ENCODE data around the gene ARMH1. TPM values are rescaled to one million over a fixed set of nuclear protein-coding genes. Genes with fewer than 3 reads are reported as not detected.
"Not testable (repeated sequence)": the region's sequence is repeated elsewhere in the genome, so short reads cannot be mapped to it uniquely, and the experiment has no call there.

The ARMH1 gene
- total and polyA plus RNA-seq, 2 experiments from 2014 or later = 3.1 to 6.3 TPM

DNA sequence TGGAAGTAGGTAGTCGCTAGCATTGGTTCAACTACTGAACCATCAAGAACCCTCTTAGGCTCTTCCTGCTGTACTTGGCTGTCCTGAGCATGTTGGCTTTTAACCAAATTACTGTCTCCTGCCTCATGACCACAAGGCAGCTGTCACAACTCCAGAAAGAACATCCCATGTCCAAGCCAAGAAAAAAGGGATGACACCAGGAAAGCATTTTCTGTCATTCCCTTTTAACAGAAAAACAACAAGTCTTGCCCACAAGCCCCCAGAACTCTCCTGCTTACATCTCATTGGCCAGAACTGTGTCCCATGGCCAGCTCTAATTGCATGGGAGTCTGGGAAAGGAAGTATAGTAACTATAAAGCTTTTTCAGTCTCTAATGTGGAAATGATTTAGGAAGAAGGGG is 58.9 kb downstream of the ARMH1 start:
- Histone ChIP-seq H3K4me1 (ENCODE audit: insufficient read depth) (no peaks in the 10 kb centered on the region), H3K79me2 (no peaks in the 10 kb centered on the region), H3K36me3 (replicated peaks; ENCODE audit: insufficient read depth, low read depth) (no peaks in the 10 kb centered on the region), H4K20me1 (ENCODE audit: insufficient read depth, poor library complexity, severe bottlenecking) (no peaks in the 10 kb centered on the region), H3K27ac (no peak overlapping the region), H3K27me3 (no peaks in the 10 kb centered on the region), H3K9me3 (ENCODE audit: low read depth) (no peaks in the 10 kb centered on the region), H3K4me3 (no peak overlapping the region), H3K4me2 (no peak overlapping the region), H3K9me2 (replicated peaks; ENCODE audit: insufficient read depth) (no peaks in the 10 kb centered on the region), H2AFZ (no peak overlapping the region)
- WGBS (ENCODE audit: low lambda C conversion rate, missing lambda C conversion rate) = 81% methylated on average over 1 of the region's 1 CpG
- no peak for DNase-seq (ENCODE audit: low spot score)
- TF ChIP-seq, protein P1, sequence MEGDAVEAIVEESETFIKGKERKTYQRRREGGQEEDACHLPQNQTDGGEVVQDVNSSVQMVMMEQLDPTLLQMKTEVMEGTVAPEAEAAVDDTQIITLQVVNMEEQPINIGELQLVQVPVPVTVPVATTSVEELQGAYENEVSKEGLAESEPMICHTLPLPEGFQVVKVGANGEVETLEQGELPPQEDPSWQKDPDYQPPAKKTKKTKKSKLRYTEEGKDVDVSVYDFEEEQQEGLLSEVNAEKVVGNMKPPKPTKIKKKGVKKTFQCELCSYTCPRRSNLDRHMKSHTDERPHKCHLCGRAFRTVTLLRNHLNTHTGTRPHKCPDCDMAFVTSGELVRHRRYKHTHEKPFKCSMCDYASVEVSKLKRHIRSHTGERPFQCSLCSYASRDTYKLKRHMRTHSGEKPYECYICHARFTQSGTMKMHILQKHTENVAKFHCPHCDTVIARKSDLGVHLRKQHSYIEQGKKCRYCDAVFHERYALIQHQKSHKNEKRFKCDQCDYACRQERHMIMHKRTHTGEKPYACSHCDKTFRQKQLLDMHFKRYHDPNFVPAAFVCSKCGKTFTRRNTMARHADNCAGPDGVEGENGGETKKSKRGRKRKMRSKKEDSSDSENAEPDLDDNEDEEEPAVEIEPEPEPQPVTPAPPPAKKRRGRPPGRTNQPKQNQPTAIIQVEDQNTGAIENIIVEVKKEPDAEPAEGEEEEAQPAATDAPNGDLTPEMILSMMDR (IDR thresholded peaks at IDR 0.05; ENCODE audit: poor library complexity) = no peak
- TF ChIP-seq EZH2phosphoT487 (IDR thresholded peaks at IDR 0.05; ENCODE audit: low read depth, severe bottlenecking, unreplicated experiment) = no peak
- no peak for TF ChIP-seq EZH2 (IDR thresholded peaks at IDR 0.05; ENCODE audit: borderline replicate concordance)

DNA sequence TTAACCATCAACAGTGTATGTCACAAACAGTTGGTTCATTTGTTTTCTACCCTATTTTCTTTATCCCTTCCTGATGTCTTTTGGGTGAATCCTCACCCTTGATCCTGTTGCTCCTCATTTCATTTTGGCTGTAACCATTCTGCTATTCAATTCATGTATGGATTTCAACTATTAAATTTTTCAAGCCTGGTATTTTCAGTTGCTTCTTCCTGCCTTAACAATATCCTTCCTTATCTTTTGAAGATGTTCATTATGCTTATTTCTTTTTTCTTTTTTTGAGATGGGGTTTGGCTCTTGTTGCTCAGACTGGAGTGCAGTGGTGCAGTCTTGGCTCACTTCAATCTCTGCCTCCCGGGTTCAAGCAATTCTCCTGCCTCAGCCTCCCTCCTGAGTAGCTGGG is 59.3 kb downstream of the ARMH1 start:
- Histone ChIP-seq H3K9me2 (replicated peaks; ENCODE audit: insufficient read depth) (no peaks in the 10 kb centered on the region), H3K9me3 (ENCODE audit: low read depth) (no peaks in the 10 kb centered on the region), H3K27me3 (no peaks in the 10 kb centered on the region), H4K20me1 (ENCODE audit: insufficient read depth, poor library complexity, severe bottlenecking) (no peaks in the 10 kb centered on the region), H3K4me2 (no peak overlapping the region), H2AFZ (no peak overlapping the region), H3K79me2 (no peaks in the 10 kb centered on the region), H3K4me1 (ENCODE audit: insufficient read depth) (no peaks in the 10 kb centered on the region), H3K27ac (no peak overlapping the region), H3K36me3 (replicated peaks; ENCODE audit: insufficient read depth, low read depth) (no peaks in the 10 kb centered on the region), H3K4me3 (no peak overlapping the region)
- 93% methylated on average over 1 of the region's 1 CpG for WGBS (ENCODE audit: low lambda C conversion rate, missing lambda C conversion rate)
- TF ChIP-seq, protein P1 (IDR thresholded peaks at IDR 0.05; ENCODE audit: poor library complexity) = no peak
- no peak for TF ChIP-seq EZH2 (IDR thresholded peaks at IDR 0.05; ENCODE audit: borderline replicate concordance)
- TF ChIP-seq EZH2phosphoT487 (IDR thresholded peaks at IDR 0.05; ENCODE audit: low read depth, severe bottlenecking, unreplicated experiment) = no peak
- DNase-seq (ENCODE audit: low spot score) = no peak

DNA sequence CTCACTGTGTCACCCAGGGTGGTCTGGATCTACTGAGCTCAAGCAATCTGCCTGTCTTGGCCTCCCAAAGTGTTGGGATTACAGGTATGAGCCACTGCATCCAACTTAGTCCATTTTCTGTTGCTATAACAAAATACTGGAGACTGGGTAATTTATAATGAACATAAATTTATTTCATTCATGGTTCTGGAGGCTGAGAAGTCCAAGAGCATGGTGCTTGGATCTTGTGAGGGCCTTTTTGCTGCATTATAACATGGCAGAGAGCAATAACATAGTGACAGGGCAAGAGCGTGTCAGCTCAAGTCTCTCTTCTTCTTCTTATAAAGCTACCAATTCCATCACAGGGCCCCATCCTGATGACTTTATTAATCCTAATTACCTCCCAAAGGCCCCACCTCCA is 61.5 kb downstream of the ARMH1 start:
- TF ChIP-seq, protein P1 (IDR thresholded peaks at IDR 0.05; ENCODE audit: poor library complexity) = no peak
- TF ChIP-seq EZH2phosphoT487 (IDR thresholded peaks at IDR 0.05; ENCODE audit: low read depth, severe bottlenecking, unreplicated experiment) (no peak), EZH2 (IDR thresholded peaks at IDR 0.05; ENCODE audit: borderline replicate concordance) (no peak)
- H2AFZ ChIP-seq = no peak overlapping the region
- no peak overlapping the region for H3K27ac ChIP-seq
- H3K4me3 ChIP-seq = no peak overlapping the region
- no peak for DNase-seq (ENCODE audit: low spot score)
- H3K4me2 ChIP-seq = no peak overlapping the region
- H4K20me1 ChIP-seq (ENCODE audit: insufficient read depth, poor library complexity, severe bottlenecking) = no peaks in the 10 kb centered on the region
- no peaks in the 10 kb centered on the region for H3K27me3 ChIP-seq
- 93% methylated on average over 1 of the region's 1 CpG for WGBS (ENCODE audit: low lambda C conversion rate, missing lambda C conversion rate)
- no peaks in the 10 kb centered on the region for H3K9me2 ChIP-seq (replicated peaks; ENCODE audit: insufficient read depth)
- no peaks in the 10 kb centered on the region for H3K36me3 ChIP-seq (replicated peaks; ENCODE audit: insufficient read depth, low read depth)
- peaks cover 9% of the 10 kb centered on the region for H3K79me2 ChIP-seq
- H3K4me1 ChIP-seq (ENCODE audit: insufficient read depth) = peaks cover 3% of the 10 kb centered on the region
- no peaks in the 10 kb centered on the region for H3K9me3 ChIP-seq (ENCODE audit: low read depth)

DNA sequence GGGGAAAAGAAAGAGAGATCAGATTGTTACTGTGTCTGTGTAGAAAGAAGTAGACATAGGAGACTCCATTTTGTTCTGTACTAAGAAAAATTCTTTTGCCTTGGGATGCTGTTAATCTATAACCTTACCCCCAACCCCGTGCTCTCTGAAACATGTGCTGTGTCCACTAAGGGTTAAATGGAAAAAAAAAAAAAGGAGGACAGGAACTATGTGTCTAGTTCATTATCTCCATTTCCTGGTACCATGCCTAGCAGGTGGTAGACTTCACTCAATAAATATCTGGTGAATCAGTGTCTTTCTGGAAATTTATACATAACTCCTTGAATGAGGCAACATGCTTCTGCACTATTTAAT is 64.4 kb downstream of the ARMH1 start:
- H4K20me1 ChIP-seq (ENCODE audit: insufficient read depth, poor library complexity, severe bottlenecking); H3K36me3 ChIP-seq (replicated peaks; ENCODE audit: insufficient read depth, low read depth); H3K27me3 ChIP-seq; DNase-seq (ENCODE audit: low spot score); H3K9me2 ChIP-seq (replicated peaks; ENCODE audit: insufficient read depth); H3K4me1 ChIP-seq (ENCODE audit: insufficient read depth); H3K9me3 ChIP-seq (ENCODE audit: low read depth): not testable (repeated sequence)
- Histone ChIP-seq H3K79me2 (peaks cover 10% of the 10 kb centered on the region), H2AFZ (peak overlapping the region; percentile 79), H3K4me3 (peak overlapping the region; percentile 63), H3K4me2 (peak overlapping the region; percentile 75), H3K27ac (peak overlapping the region; percentile 85)
- 60% methylated on average over 1 of the region's 1 CpG for WGBS (ENCODE audit: low lambda C conversion rate, missing lambda C conversion rate)

Measured in hepatocyte (in vitro differentiated cells).